Suppressor macrophage treated with lipopolysaccharide for 4 hours (primary cell): ENCODE measurements around the gene HEY2.
"Not testable (repeated sequence)": the region's sequence is repeated elsewhere in the genome, so short reads cannot be mapped to it uniquely, and the experiment has no call there.

Experiments used
- DNase-seq: peaks from one replicate; pipeline ENCODE4 v3.0.0-alpha.2; 2020

Gene HEY2

GRCh38 chr6:125749173-125749864 lies at the start of gene HEY2:
HEY2 (plus strand) TSS chr6:125749632; CDS start chr6:125749777, 145 bp downstream.
- DNase-seq, result peak; percentile 95

- DNase-seq, result no peak
These were observed 48.7 kb upstream of the HEY2 start for GRCh38 chr6:125700581-125701353.

- no peak for DNase-seq
These were observed 48.1 kb upstream of the HEY2 start for GRCh38 chr6:125701354-125701668.

GRCh38 chr6:125703882-125704281 lies 45.5 kb upstream of the HEY2 start:
- not testable (repeated sequence) for DNase-seq

GRCh38 chr6:125707615-125708243 lies 41.7 kb upstream of the HEY2 start:
- DNase-seq, result no peak

GRCh38 chr6:125711013-125711675 lies 38.3 kb upstream of the HEY2 start:
- no peak for DNase-seq

GRCh38 chr6:125714441-125715090 lies 34.9 kb upstream of the HEY2 start:
- no peak for DNase-seq

GRCh38 chr6:125717120-125717731 lies 32.2 kb upstream of the HEY2 start:
- DNase-seq, result no peak

GRCh38 chr6:125718109-125718508 lies 31.3 kb upstream of the HEY2 start:
- DNase-seq, result no peak

- no peak for DNase-seq
These were observed 26.5 kb upstream of the HEY2 start for GRCh38 chr6:125722886-125723285.

- DNase-seq, result no peak
These were observed 22.2 kb upstream of the HEY2 start for GRCh38 chr6:125727216-125727615.

GRCh38 chr6:125728739-125729138 lies 20.7 kb upstream of the HEY2 start:
- no peak for DNase-seq

- DNase-seq, result no peak
These were observed 19.4 kb upstream of the HEY2 start for GRCh38 chr6:125729983-125730382.

GRCh38 chr6:125732398-125732797 lies 17.0 kb upstream of the HEY2 start:
- no peak for DNase-seq

GRCh38 chr6:125733516-125734300 lies 15.7 kb upstream of the HEY2 start:
- no peak for DNase-seq

- DNase-seq, result no peak
These were observed 11.2 kb upstream of the HEY2 start for GRCh38 chr6:125738276-125738675.

GRCh38 chr6:125739364-125739763 lies 10.1 kb upstream of the HEY2 start:
- no peak for DNase-seq

GRCh38 chr6:125741336-125741735 lies 8.1 kb upstream of the HEY2 start:
- no peak for DNase-seq

GRCh38 chr6:125742024-125742423 lies 7.4 kb upstream of the HEY2 start:
- no peak for DNase-seq

GRCh38 chr6:125742464-125743120 lies 6.8 kb upstream of the HEY2 start:
- DNase-seq, result no peak

- DNase-seq, result no peak
These were observed 5.8 kb upstream of the HEY2 start for GRCh38 chr6:125743604-125744003.
